H1 (cell line): ENCODE data around the gene CBR3. TPM values are rescaled to one million over a fixed set of nuclear protein-coding genes. Genes with fewer than 3 reads are reported as not detected.

ENCODE experiments used
- CBX8 ChIP-seq: fragments of 300-800, 300-1000 bp; sonication (generic); IDR thresholded peaks from 2 replicates; pipeline ENCODE4 v1.7.1; 2016; ENCODE audit warnings: low read depth, low read length, borderline replicate concordance
- CEBPB ChIP-seq: IDR thresholded peaks from 2 replicates; pipeline ENCODE4 v1.6.1; 2012; ENCODE audit warnings: low read depth, low read length
- CHD1 ChIP-seq: IDR thresholded peaks from 2 replicates; pipeline ENCODE4 v1.6.1; 2012; ENCODE audit warnings: low read depth, low read length, improper control_type of control experiment
- CREB1 ChIP-seq: IDR thresholded peaks from 2 replicates; pipeline ENCODE4 v1.6.1; 2012; ENCODE audit warnings: inconsistent platforms
- EGR1 ChIP-seq: IDR thresholded peaks from 2 replicates; pipeline ENCODE4 v1.6.1; 2011; ENCODE audit warnings: low read depth, low read length, borderline replicate concordance
- EZH2 ChIP-seq: fragments of 200-600 bp; sonication (generic); IDR thresholded peaks from 2 replicates; pipeline ENCODE4 v1.7.1; 2012; ENCODE audit warnings: low read depth, mild to moderate bottlenecking, moderate library complexity, low read length, inconsistent platforms; ENCODE audit not compliant: severe bottlenecking
- FOSL1 ChIP-seq: IDR thresholded peaks from 2 replicates; pipeline ENCODE4 v1.6.1; 2011; ENCODE audit warnings: mild to moderate bottlenecking, low read depth, low read length, moderate library complexity; ENCODE audit not compliant: insufficient read depth
- GABPA ChIP-seq: IDR thresholded peaks from 2 replicates; pipeline ENCODE4 v1.6.1; 2011; ENCODE audit warnings: mild to moderate bottlenecking, low read length, moderate library complexity, borderline replicate concordance; ENCODE audit not compliant: insufficient read depth
- GTF2F1 ChIP-seq: IDR thresholded peaks from 2 replicates; pipeline ENCODE4 v1.6.1; 2012; ENCODE audit warnings: low read depth, low read length, improper control_type of control experiment, borderline replicate concordance
- HDAC2 ChIP-seq, 2 experiments: fragments of 300-600 bp in 1 of 2; sonication (generic) in 1 of 2; IDR thresholded peaks; 2 replicates each; pipeline ENCODE4 v1.6.1; 2011 to 2012; ENCODE audit warnings: low read depth in 2 of 2, low read length in 2 of 2, mild to moderate bottlenecking in 2 of 2, moderate library complexity in 2 of 2, borderline replicate concordance in 1 of 2, inconsistent platforms in 1 of 2
- JUN ChIP-seq: IDR thresholded peaks from 2 replicates; pipeline ENCODE4 v1.6.1; 2011; ENCODE audit warnings: low read depth, mild to moderate bottlenecking, improper control_type of control experiment, low read length
- KDM1A ChIP-seq: fragments of 200-600, 300-600 bp; sonication (generic); IDR thresholded peaks from 2 replicates; pipeline ENCODE4 v1.7.1; 2016; ENCODE audit warnings: mild to moderate bottlenecking, low read length, borderline replicate concordance
- KDM5A ChIP-seq: fragments of 200-600 bp; IDR thresholded peaks from 2 replicates; pipeline ENCODE4 v1.7.1; 2012; ENCODE audit warnings: mild to moderate bottlenecking, low read length, inconsistent platforms, mixed read lengths
- POLR2A ChIP-seq, 2 experiments: IDR thresholded peaks; 1 replicate in 1 of 2; 2 replicates in 1 of 2; pipeline ENCODE4 v1.6.1; 2011; ENCODE audit warnings: low read depth in 2 of 2, low read length in 2 of 2, mild to moderate bottlenecking in 2 of 2; ENCODE audit errors: control extremely low read depth in 1 of 2
- POU5F1 ChIP-seq: IDR thresholded peaks from 2 replicates; pipeline ENCODE4 v1.6.1; 2011; ENCODE audit warnings: low read depth, mild to moderate bottlenecking, low read length, moderate library complexity
- RBBP5 ChIP-seq: IDR thresholded peaks from 2 replicates; pipeline ENCODE4 v1.7.1; 2012; ENCODE audit warnings: low read depth, mild to moderate bottlenecking, inconsistent platforms, low read length, moderate library complexity, borderline replicate concordance
- RNF2 ChIP-seq: fragments of 200-900, 300-1000 bp; sonication (generic); IDR thresholded peaks from 2 replicates; pipeline ENCODE4 v1.7.1; 2016; ENCODE audit warnings: borderline replicate concordance, low read depth, mild to moderate bottlenecking, antibody characterized with exemption, low read length; ENCODE audit not compliant: poor library complexity, severe bottlenecking; ENCODE audit errors: missing control alignments
- RXRA ChIP-seq: IDR thresholded peaks from 2 replicates; pipeline ENCODE4 v1.6.1; 2011; ENCODE audit warnings: low read depth, mild to moderate bottlenecking, low read length, moderate library complexity; ENCODE audit not compliant: insufficient read depth
- SAP30 ChIP-seq: fragments of 300-600 bp; sonication (generic); IDR thresholded peaks from 2 replicates; pipeline ENCODE4 v1.7.1; 2012; ENCODE audit warnings: low read length, moderate library complexity, mild to moderate bottlenecking, inconsistent platforms; ENCODE audit not compliant: insufficient read depth, insufficient replicate concordance
- TAF1 ChIP-seq: IDR thresholded peaks from 2 replicates; pipeline ENCODE4 v1.6.1; 2011; ENCODE audit warnings: mild to moderate bottlenecking, low read depth, low read length
- TAF7 ChIP-seq: optimal IDR thresholded peaks from 2 replicates; pipeline ENCODE3; 2011; ENCODE audit warnings: low read depth, mild to moderate bottlenecking, inconsistent platforms, low read length, moderate library complexity, borderline replicate concordance
- YY1 ChIP-seq: IDR thresholded peaks from 2 replicates; pipeline ENCODE4 v1.6.1; 2011; ENCODE audit warnings: low read depth, mild to moderate bottlenecking, low read length
- ZNF274 ChIP-seq: IDR thresholded peaks from 2 replicates; pipeline ENCODE4 v1.7.0; 2012; ENCODE audit warnings: low read length, borderline replicate concordance; ENCODE audit errors: extremely low read depth
- polyA plus RNA-seq, 7 experiments: library from polyadenylated mRNA; depleted of rRNA in 3 of 7; stranded (reverse) in 5 of 7; unstranded in 2 of 7; fragments of >200 nt in 5 of 7; fragments of 200-250 nt in 2 of 7; gene quantifications; 1 replicate in 5 of 7; 2 replicates in 1 of 7; 4 replicates in 1 of 7; pipeline versions ENCODE4 v1.2.1 to v1.2.3, GENCODE V29; 2011 to 2013; ENCODE audit warnings: missing spikeins in 2 of 7, mixed read lengths in 2 of 7
- total RNA-seq: library from RNA; stranded (reverse); fragmentation: NEBNext Ultra II Directional; extraction: Animal tissue kit (Norgen Biotek cat#: 25700); gene quantifications from 2 replicates; pipeline ENCODE4 v1.2.1, GENCODE V29; 2021
- TF ChIP-seq, protein P1 (sequence below): IDR thresholded peaks from 2 replicates; pipeline ENCODE4 v1.6.1; 2012; ENCODE audit warnings: inconsistent platforms

CBR3 gene
- total and polyA plus RNA-seq, 2 of the 8 experiments (the other 6 are each of a cell fraction or from before 2014, with no cell fraction given) = 1.2 to 4.3 TPM

DNA sequence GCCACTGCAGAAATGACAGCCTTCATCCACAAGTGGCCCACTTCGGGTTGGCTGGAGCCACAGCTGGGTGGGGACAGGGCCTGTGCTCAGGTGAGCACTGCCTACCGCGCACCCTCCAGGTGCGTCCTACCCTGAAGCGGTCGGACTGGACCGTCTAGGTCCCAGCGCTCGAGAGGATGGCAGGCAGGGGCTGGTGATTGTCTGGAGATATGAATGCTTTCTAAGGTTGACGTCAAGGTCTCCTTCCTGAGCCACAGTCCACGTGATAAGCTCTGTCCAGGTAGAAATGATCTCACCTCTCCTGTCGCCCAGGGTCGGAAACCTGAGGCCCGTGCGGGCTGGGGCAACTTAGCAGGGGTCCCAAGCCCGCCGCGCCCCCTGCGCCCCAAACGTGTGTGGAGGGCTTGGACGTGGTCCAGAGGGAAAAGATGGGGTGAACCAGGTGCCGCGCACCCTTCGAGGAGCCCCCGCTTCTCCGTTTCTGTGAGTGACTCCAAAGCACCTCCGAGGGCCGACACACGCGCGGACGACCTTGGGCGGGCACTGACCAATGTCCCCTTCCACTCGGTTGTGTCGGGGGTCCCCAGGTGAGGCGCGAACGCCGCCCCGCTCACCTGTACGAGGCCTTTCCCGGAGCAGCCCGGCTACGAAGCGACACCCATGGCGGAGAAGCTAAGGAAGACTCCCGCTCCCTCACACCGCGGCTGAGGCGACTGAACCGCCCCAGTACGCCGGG is 20.9 kb downstream of the CBR3 start (continued):
- TF ChIP-seq JUN = no peak
- TF ChIP-seq RBBP5 = 0 out of 2 replicates have a peak, but pooled peaks have one; percentile 30
- peak; percentile 35 for TF ChIP-seq EZH2
- TF ChIP-seq SAP30 = no peak
- TF ChIP-seq KDM1A = no peak
- no peak for TF ChIP-seq CREB1
- TF ChIP-seq GABPA = no peak
- TF ChIP-seq GTF2F1 = no peak; the same call in 1 of the 2 replicates
- no peak for TF ChIP-seq YY1
- peak; percentile 92 for TF ChIP-seq TAF7
- TF ChIP-seq, protein P1, sequence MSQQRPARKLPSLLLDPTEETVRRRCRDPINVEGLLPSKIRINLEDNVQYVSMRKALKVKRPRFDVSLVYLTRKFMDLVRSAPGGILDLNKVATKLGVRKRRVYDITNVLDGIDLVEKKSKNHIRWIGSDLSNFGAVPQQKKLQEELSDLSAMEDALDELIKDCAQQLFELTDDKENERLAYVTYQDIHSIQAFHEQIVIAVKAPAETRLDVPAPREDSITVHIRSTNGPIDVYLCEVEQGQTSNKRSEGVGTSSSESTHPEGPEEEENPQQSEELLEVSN = peak; percentile 28
- peak; percentile 93 for TF ChIP-seq TAF1
- no peak for TF ChIP-seq KDM5A
- no peak for TF ChIP-seq POU5F1
- no peak for TF ChIP-seq HDAC2 (IDR thresholded peaks at IDR 0.05; ENCODE audit: borderline replicate concordance in 1 of 2, low read depth in 2 of 2, low read length in 2 of 2)
- TF ChIP-seq CEBPB = no peak
- TF ChIP-seq CHD1 = no peak
- TF ChIP-seq POLR2A (IDR thresholded peaks at IDR 0.05; ENCODE audit: control extremely low read depth in 1 of 2, low read depth in 2 of 2, low read length in 2 of 2) = peak; percentile 85 to 93
- no peak for TF ChIP-seq ZNF274
- TF ChIP-seq RXRA = no peak
- no peak for TF ChIP-seq FOSL1
- no peak for TF ChIP-seq RNF2
- TF ChIP-seq EGR1 = no peak
- no peak for TF ChIP-seq CBX8
